Fibroblast of lung (primary cell): ENCODE data around the gene ANXA2.

Source experiments
- EZH2 ChIP-seq: IDR thresholded peaks from 2 replicates; pipeline ENCODE4 v1.5.1; 2012; ENCODE audit warnings: low read length, control low read depth, mild to moderate bottlenecking; ENCODE audit errors: missing control alignments
- TF ChIP-seq, protein P1 (sequence below), 2 donors: IDR thresholded peaks in 1 of 2; conservative IDR thresholded peaks in 1 of 2; 1 replicate in 1 of 2; 2 replicates in 1 of 2; pipeline ENCODE4 v1.5.1; 2011 to 2012; ENCODE audit warnings: low read length in 2 of 2, control low read depth in 1 of 2, inconsistent platforms in 1 of 2, low read depth in 1 of 2, mild to moderate bottlenecking in 1 of 2

- TF ChIP-seq, protein P1, sequence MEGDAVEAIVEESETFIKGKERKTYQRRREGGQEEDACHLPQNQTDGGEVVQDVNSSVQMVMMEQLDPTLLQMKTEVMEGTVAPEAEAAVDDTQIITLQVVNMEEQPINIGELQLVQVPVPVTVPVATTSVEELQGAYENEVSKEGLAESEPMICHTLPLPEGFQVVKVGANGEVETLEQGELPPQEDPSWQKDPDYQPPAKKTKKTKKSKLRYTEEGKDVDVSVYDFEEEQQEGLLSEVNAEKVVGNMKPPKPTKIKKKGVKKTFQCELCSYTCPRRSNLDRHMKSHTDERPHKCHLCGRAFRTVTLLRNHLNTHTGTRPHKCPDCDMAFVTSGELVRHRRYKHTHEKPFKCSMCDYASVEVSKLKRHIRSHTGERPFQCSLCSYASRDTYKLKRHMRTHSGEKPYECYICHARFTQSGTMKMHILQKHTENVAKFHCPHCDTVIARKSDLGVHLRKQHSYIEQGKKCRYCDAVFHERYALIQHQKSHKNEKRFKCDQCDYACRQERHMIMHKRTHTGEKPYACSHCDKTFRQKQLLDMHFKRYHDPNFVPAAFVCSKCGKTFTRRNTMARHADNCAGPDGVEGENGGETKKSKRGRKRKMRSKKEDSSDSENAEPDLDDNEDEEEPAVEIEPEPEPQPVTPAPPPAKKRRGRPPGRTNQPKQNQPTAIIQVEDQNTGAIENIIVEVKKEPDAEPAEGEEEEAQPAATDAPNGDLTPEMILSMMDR (conservative IDR thresholded peaks at IDR 0.05 in 1 of 2, IDR thresholded peaks at IDR 0.05 in 1 of 2; ENCODE audit: low read depth in 1 of 2, low read length in 2 of 2): no peak
- no peak for TF ChIP-seq EZH2
Measured at GRCh38 chr15:60385620-60386552, 11.9 kb downstream of the ANXA2 start.
